GM21381 (cell line): ENCODE measurements around the gene CEP72.
"Not testable (repeated sequence)": the region's sequence is repeated elsewhere in the genome, so short reads cannot be mapped to it uniquely, and the experiment has no call there.

Experiments
- ATAC-seq: cut with Tn5 transposase; IDR thresholded peaks from one replicate; pipeline ENCODE4 v1.9.1; 2021; ENCODE audit warnings: mild to moderate bottlenecking, moderate library complexity; ENCODE audit not compliant: unreplicated experiment

The CEP72 gene

DNA sequence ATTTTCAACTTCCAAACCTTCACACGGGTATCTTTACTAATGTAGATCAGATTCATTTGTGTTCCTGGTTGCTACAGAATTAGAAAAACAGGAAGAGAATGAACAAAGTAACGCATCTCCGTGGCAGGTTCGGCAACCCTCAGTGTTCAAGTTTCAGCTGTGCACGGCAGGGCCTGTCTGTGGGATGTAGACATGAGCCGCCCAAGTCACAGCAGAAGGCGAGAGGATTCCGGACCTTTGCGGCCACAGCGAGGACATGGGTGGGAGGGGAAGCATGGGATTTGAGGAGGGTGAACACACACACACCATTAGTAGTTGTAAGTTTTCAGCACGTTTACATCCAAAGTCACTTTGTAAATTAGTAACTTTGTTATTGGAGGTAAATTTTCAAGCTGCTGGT, 31.7 kb upstream of the CEP72 start:
- ATAC-seq = no peak

DNA sequence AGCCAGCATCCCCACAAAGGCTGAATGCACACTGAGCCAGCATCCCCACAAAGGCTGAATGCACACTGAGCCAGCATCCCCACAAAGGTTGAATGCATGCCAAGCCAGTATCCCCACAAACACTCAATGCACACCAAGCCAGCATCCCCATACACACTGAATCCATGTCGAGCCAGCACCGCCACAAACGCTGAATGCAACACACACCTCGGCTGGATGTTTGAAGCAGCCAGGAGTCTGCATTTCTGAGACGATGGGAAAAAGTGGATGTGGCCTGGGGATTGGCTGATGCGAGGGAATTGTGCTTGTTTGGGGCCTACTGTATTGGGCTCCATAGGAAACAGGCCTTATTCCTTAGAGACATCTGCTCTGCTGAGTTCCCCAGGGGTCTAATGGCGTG, 30.9 kb upstream of the CEP72 start:
- no peak for ATAC-seq

DNA sequence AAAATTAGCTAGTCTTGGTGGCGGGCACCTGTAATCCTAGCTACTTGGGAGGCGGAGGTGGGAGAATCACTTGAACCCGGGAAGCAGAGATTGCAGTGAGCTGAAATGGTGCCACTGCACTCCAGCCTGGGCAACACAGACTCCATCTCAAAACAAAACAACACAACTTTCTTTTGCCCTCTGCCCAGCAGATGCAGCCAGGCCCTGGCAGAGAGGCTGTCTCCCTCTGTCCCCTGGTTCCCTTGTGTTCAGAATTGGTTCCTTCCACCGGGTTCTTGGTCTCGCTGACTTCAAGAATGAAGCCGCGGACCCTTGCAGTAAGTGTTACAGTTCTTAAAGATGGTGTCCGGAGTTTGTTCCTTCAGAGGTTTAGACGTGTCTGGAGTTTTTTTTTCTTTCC, 30.2 kb upstream of the CEP72 start:
- ATAC-seq = no peak

DNA sequence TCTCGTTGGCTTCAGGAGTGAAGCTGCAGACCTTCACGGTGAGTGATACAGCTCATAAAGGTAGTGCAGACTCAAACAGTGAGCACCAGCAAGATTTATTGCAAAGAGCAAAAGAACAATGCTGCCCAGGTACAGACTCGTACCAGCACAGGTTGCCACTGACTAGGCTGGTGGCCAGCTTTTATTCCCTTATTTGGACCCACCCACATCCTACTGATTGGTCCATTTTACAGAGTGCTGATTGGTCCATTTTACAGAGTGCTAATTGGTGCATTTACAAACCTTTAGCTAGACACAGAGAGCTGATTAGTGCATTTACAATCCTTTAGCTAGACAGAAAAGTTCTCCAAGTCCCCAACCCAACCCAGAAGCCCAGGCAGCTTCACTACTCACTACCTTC, 29.7 kb upstream of the CEP72 start:
- not testable (repeated sequence) for ATAC-seq

DNA sequence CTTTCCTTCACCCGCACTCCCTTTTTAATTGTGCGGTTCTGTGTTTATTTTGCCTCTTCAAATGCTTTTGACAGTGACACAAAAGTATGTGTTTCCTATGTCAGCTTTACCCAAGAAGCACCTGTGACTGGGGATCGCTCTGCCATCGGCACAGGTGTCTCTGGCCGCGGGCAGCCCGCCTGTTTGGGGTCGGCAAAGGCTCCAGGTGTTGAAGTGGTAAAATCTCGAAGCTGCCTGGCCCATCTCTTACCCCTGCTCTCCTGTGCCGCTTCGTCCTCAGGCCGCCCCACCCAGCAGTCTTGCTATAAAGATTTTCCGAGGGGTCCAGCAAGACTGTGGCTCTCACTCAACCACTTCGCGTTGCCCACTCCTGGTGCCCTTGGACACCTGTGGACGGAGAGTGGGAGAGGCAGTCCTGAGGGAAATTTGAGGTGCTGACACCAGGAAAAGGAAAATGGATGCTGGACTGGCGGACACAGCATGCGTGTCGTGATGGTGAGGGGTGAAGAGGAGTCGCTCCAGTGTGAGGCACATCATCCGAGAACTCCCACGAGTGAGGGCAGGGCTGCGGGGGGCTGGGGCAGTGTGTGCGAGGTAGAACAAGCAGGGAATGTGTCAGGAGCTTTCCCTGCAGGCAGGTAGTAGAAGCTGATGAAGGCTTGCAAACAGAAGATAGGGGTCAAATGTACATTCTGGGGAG, 29.1 kb upstream of the CEP72 start:
- no peak for ATAC-seq

DNA sequence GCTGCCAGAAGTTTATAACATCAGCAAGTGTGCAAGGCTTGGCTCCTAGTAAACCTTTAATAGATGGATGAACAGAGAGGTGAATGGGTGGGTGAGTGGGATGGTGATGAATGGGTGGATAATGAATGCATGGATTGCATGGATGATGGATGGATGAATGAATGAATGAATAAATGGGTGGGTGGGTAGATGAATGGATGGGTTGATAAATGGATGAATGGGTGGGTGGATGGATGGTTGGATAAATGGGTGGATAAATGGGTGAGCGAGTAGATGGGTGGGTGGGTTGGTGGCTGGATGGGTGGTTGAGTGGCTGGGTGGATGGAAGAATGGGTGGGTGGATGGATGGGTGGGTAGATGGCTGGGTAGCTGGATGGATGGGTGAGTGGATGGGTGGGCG, 28.5 kb upstream of the CEP72 start:
- ATAC-seq = no peak

DNA sequence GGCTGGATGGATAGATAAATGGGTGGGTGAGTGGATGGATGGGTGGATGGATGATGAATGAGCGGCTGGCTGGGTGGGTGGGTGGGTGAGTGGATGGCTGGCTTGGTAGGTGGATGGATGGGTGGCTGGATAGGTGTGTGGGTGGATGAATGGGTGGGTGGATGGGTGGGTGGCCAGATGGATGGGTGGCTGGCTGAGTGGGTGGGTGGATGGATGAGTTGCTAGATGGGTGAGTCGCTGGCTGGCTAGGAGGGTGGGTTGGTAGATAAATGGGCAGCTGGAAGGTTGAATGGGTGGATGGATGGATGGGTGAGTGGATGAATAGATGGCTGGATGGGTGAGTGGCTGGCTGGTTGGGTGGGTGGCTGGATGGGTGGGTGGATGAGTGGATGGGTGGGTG, 27.9 kb upstream of the CEP72 start:
- no peak for ATAC-seq

DNA sequence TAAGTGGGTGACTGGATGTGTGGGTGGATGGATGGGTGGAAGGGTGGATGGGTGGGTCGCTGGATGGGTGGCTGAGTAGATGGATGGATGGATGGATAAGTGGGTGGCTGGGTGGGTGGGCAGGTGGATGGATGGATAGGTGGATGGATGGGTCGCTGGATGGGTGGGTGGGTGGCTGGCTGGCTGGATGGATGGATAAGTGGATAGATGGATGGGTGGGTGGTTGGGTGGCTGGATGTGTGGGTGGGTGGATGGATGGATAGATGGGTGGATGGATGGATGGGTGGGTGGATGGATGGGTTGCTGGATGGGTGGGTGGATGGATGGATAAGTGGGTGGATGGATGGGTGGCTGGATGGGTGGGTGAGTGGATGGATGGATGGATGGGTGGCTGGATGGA, 27.3 kb upstream of the CEP72 start:
- ATAC-seq = no peak

DNA sequence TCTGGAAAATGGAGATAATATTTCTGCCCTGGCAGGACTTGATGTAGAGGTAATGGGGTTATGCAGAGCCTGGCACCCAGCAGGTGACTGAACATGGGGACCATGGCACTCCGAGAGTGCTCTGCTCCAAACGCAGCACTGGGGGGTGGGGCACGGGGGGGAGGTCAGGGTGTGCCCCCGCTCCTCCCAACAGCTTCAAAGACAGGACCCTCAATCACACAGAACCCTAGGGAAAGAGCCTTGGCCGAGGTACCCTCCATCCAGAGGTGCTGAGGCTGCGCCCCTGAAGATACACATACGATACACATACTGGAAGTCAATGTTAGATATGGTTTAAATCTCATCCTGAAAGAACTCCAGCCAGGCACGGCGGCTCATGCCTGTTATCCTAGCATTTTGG, 26.6 kb upstream of the CEP72 start:
- ATAC-seq = no peak

DNA sequence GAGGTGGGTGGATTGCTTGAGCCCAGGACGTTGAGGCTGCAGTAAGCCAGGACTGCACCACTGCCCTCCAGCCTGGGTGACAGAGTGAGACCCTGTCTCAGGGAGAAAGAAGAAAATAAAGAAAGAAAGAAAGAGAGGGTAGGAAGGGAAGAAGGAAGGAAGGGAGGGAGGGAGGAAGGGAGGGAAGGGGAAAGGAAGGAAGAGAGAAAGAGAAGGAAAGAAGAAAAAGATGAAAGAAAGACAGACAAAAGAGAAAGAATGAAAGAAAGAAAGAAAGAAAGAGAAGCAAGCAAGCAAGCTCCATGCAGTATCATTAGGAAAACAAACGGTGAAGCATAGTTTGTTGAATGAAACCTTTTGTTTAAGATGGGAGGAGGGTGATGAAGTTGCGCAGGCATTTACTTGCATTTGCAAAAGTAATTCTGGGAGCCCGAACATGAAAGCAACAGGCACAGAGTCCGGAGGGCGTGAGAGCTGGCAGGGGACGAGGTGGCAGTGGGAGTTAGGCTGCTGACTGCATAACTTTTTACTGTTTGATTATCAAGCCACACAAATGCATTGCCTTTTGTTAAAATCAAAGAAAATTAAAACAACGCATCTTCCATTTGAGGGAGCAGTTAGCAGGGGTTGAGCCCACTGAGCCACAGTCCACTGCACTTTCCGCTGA, 26.0 kb upstream of the CEP72 start:
- ATAC-seq = no peak

DNA sequence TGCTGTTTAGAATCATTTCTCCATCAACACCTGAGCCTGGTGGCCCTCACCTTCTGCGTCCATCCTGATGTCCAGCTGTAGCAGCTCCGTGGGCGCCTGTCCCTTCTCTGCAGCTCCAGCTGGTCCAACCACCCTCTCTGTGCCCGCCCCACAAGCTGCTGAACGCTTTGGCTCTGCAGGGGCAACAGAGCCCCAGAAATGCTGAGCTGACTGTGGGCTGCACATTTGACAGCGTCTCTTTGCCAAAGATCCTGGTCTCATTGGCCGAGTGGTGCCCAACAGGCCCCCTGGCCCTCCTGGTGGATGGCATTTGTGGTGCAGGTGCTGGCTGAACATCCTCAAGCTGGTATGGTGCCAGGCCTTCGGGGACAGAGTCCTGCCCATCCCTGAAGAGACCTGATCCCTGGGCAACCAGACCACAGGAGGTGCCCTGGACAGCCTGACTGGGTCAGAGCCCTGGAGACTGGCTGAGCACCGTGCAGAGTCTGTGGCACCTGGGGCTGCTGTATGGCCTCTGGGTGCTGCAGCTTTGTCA, 25.3 kb upstream of the CEP72 start:
- no peak for ATAC-seq

DNA sequence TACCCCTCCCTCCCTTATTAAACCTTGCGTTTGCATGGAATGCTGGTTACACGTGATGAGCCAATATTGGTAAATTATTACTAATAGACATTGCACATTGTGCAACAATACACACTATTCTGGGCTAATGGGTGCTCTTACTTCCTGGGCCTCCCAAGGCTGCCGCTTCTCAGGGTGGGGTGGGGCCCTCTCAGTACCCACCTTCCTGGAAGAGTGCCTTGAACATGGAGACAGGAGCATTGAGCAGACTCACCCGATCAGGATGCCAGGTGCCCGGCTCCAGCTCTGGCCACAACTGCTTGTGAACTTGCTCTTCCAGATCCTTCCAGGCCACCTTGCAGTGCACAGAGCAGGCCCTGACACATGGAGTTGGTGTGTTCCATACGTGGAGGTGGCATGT, 24.7 kb upstream of the CEP72 start:
- no peak for ATAC-seq

DNA sequence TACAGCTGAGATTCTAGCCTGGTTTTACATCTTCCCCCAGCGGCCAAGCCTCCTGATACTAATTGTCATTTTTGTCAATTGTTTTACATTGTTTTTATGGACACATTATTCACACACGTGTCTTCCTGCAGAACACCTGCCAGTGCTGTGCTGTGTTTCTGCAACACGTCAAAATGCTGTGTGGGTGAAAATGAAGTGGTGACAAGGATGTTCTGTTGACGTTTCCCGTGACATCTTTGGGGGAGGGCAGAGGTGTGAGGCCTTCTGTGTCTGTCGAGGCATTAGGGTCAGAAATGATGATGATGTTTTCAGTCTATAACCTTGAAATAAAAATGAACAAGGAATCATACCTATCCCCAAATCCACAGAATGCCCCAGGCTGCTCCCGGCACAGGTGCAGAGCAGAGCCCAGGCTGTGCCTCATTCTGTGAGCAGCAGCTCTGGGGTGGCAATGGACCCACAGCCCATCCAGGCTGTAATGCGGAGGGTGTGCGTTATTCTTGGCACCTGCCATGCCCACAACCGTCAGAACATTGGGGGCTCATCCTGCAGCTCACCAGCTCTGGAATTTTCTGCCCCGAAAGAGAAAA, 23.6 kb upstream of the CEP72 start:
- no peak for ATAC-seq

DNA sequence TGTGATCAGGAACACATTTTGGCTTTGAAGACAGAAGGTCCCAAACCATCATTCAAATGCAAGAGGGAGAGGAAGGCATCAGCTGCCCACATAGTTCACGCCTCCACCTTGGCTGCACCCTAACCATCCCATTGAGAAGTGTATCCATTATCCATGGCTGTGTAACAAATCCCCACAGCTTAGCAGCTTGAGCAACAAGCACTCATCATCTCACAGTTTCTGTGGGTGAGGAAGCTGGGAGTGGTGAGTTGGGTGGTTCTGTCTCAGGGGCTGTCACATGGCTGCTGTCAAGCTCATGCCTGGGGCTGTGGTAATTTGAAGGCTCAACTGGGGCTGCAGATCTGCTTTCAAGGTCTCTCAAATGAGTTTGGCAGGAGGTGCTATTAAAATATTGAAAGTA, 23.0 kb upstream of the CEP72 start:
- no peak for ATAC-seq

DNA sequence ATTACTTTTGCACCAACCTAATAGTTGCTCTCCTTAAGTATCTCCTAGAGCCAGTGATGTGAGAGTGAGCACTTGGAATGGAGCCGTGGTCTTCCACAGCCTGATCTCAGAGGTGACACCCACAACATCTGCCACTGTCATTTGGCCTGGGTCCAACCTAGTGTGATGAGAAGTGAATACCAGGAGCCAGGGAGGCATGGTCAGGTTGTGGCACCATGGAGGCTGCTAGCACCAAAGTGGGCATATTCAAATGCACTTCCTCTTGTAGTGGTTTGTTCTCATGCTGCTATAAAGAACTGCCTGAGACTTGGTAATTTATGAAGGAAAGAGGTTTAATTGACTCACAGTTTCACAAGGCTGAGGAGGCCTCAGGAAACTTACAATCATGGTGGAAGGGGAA, 22.6 kb upstream of the CEP72 start:
- no peak for ATAC-seq

DNA sequence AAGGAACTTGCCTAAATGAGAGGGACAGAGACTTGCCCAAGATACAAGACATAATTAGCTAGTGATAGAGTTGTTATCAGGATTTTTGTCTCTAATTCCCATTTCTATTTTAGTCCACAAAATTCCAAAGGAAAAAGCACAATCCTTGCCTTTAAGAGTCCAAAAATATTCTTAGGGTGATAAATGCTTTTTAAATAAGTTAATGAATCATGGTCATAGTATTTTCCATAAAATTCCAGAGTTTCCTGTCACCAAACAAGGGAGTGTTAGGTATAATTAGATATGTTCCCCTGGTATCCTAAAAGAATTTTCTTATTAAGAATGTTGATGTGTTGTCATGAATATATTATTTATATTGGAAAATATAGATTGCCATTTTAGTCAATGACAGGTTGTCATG, 21.8 kb upstream of the CEP72 start:
- no peak for ATAC-seq

DNA sequence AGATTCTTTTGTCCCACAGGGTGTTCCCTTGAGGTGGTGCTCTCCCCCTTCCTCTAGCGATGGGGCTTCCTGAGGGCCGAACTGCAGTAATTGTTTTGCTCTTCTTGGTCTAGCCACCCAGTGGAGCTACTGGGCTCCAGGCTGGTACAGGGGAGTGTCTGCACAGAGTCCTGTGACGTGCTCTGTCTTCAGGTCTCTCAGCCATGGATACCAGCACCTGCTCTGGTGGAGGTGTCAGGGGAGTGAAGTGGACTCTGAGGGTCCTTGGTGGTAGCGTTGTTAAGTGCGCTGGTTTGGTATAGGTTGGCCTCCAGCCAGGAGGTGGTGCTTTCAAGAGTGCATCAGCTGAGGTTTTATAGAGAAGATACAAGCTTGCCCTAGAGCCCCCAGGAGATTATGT, 20.4 kb upstream of the CEP72 start:
- no peak for ATAC-seq

DNA sequence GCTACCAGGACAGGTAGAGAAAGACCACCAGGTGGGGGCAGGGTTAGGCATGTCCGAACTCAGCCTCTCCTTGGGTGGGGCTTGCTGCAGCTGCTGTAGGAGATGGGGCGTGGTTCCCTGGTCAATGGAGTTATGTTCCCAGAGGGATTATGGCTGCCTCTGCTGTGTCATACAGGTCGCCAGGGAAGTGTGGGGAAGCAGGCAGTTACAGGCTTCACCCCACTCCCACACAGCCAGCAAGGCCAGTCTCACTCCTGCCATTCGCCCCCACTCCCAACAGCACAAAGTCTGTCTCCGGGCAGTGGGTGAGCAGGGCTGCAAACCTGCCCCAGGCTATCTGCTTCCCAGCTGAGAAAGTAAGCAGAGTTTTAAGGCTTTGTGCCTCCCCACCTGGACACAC, 20.0 kb upstream of the CEP72 start:
- no peak for ATAC-seq

DNA sequence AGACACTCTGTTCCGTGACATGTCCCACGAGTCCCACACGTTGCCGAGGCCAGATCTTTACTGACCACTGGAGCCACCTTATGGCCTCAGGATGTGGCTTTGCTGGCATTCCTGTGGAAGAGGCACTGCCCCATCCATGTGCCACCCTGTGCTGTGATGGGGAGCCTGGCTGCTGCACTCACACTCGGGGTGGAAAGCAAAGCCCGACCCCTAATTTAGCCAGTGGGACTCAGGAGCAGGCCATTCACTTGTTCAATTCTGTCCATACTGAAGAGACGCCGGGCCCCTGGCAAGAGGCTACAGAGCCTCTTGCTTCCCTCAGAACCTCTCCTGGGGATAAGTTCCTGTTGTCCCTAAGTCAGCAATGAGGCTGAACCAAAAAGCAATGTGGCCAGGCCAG, 18.6 kb upstream of the CEP72 start:
- no peak for ATAC-seq

DNA sequence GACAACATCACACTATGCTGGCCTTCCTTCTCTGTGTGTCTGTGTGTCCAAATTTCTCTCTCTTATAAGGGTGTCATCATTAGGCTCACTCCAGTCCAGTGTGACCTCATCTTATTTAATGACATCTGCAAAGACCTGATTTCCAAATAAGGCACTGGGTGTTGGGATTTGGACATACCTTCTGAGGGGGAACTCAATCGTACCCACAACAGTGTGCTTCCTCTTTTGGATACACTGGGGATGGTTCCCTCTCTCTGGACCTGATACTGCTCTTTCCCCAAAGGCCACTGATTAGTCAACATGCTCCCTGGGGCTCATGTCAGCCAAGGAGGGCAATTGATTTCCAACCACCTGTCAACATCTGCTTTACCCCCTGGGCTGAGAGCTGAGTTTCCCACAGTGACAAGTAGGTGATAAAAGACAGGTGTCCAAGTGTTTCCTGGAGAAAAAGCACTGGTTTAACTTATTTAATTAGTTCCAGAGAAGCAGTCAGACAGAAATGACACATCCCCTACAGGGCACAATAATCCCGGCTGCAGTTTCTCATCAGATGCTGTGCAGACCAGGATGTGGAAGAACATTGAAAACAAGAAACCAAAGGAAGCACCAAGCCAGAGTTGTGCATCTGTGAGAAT, 17.8 kb upstream of the CEP72 start:
- no peak for ATAC-seq

DNA sequence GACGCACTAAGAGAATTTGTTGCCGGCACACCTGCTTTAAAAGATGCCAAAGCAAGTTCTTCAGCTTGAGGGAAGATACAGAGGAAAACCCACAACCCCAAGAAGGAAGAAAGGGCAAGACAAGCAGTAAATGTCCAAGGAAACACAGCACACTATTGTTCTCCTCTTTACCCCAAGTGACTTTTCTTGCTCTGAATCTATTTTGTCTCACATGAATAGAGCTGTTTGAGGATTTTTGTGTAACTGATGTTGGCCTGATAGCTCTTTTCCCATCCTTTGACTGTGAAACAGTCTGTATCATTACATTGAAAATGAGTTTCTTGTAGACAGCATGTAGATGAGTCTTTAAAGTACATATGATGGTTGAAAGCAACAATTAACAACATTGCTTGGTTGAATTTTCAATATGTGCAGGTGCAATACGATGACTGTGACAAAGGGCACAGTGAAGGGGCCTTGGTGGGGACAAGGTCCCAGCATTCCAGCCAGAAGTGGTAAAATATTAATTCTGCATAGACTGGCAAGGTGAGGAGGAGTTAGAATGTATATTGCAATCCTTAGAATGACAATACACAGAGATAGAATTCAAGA, 16.8 kb upstream of the CEP72 start:
- no peak for ATAC-seq
